Measurements from ENCODE around the gene GMPR2.

GMPR2 gene

GRCh38 chr14:24235804-24236688, 3.3 kb downstream of the GMPR2 start:
- peak overlapping the region; percentile 98 for H3K4me2 ChIP-seq (ENCODE audit: low read length)
- no peak for TF ChIP-seq CTCF (IDR thresholded peaks at IDR 0.05)
- H3K27ac ChIP-seq, result peak overlapping the region; percentile 98
- peaks cover 23% of the 10 kb centered on the region for H3K36me3 ChIP-seq (ENCODE audit: control insufficient read depth, insufficient read depth, low read length)
- no peaks in the 10 kb centered on the region for H3K9me3 ChIP-seq (ENCODE audit: control insufficient read depth, low read length)
- H3K9ac ChIP-seq, result no peak overlapping the region
- H3K27me3 ChIP-seq (ENCODE audit: control insufficient read depth, insufficient read depth, low read length), result no peaks in the 10 kb centered on the region
- no peak overlapping the region for H2AFZ ChIP-seq
- peak overlapping the region; percentile 100 for H3K4me3 ChIP-seq (ENCODE audit: low read depth, low read length)
- peaks cover 60% of the 10 kb centered on the region for H3K4me1 ChIP-seq
- peaks cover 21% of the 10 kb centered on the region for H3K79me2 ChIP-seq

GRCh38 chr14:24236689-24237462, 4.1 kb downstream of the GMPR2 start:
- Histone ChIP-seq H2AFZ (no peak overlapping the region), H3K36me3 (ENCODE audit: control insufficient read depth, insufficient read depth, low read length) (peaks cover 24% of the 10 kb centered on the region), H3K9ac (no peak overlapping the region), H3K27ac (peak overlapping the region; percentile 98), H3K27me3 (ENCODE audit: control insufficient read depth, insufficient read depth, low read length) (no peaks in the 10 kb centered on the region), H3K4me1 (peaks cover 58% of the 10 kb centered on the region), H3K4me3 (ENCODE audit: low read depth, low read length) (peak overlapping the region; percentile 100), H3K9me3 (ENCODE audit: control insufficient read depth, low read length) (no peaks in the 10 kb centered on the region), H3K79me2 (peaks cover 28% of the 10 kb centered on the region), H3K4me2 (ENCODE audit: low read length) (peak overlapping the region; percentile 98)
- no peak for TF ChIP-seq CTCF (IDR thresholded peaks at IDR 0.05)

- Histone ChIP-seq H3K79me2 (peaks cover 28% of the 10 kb centered on the region), H3K27me3 (ENCODE audit: control insufficient read depth, insufficient read depth, low read length) (no peaks in the 10 kb centered on the region), H3K9ac (no peak overlapping the region), H3K9me3 (ENCODE audit: control insufficient read depth, low read length) (no peaks in the 10 kb centered on the region), H3K36me3 (ENCODE audit: control insufficient read depth, insufficient read depth, low read length) (peaks cover 24% of the 10 kb centered on the region), H2AFZ (no peak overlapping the region), H3K4me2 (ENCODE audit: low read length) (peak overlapping the region; percentile 98), H3K4me3 (ENCODE audit: low read depth, low read length) (peak overlapping the region; percentile 100), H3K27ac (peak overlapping the region; percentile 98), H3K4me1 (peaks cover 58% of the 10 kb centered on the region)
- no peak for TF ChIP-seq CTCF (IDR thresholded peaks at IDR 0.05)
Measured at GRCh38 chr14:24237463-24237955, 4.8 kb downstream of the GMPR2 start.

- peaks cover 28% of the 10 kb centered on the region for H3K79me2 ChIP-seq
- H3K4me3 ChIP-seq (ENCODE audit: low read depth, low read length), result peak overlapping the region; percentile 100
- no peaks in the 10 kb centered on the region for H3K27me3 ChIP-seq (ENCODE audit: control insufficient read depth, insufficient read depth, low read length)
- H2AFZ ChIP-seq, result no peak overlapping the region
- peaks cover 55% of the 10 kb centered on the region for H3K4me1 ChIP-seq
- H3K9ac ChIP-seq, result no peak overlapping the region
- H3K27ac ChIP-seq, result peak overlapping the region; percentile 98
- peak overlapping the region; percentile 98 for H3K4me2 ChIP-seq (ENCODE audit: low read length)
- peaks cover 24% of the 10 kb centered on the region for H3K36me3 ChIP-seq (ENCODE audit: control insufficient read depth, insufficient read depth, low read length)
- H3K9me3 ChIP-seq (ENCODE audit: control insufficient read depth, low read length), result no peaks in the 10 kb centered on the region
- TF ChIP-seq CTCF (IDR thresholded peaks at IDR 0.05), result no peak
Measured at GRCh38 chr14:24238123-24238522, 5.4 kb downstream of the GMPR2 start.

Data from parathyroid adenoma (tissue), 2 donors.